ENCODE results near the gene ZNF184. TPM values are rescaled to one million over a fixed set of nuclear protein-coding genes. Genes with fewer than 3 reads are reported as not detected.

ZNF184 gene
- 5.6 and 7.3 TPM in 2 replicates for total RNA-seq

GRCh38 chr6:27472617-27473400 lies at the start of gene ZNF184:
Gene ZNF184 (minus strand): TSS chr6:27473105. CDS start chr6:27472294, 811 bp downstream.

Other genes starting within 250 kb of the ZNF184 start
- gene PRSS16, start 225.4 kb downstream of the ZNF184 start, total RNA-seq: not detected in 2 replicates
- not detected in 2 replicates for gene POM121L2, start 160.8 kb downstream of the ZNF184 start, total RNA-seq
- 0.54 and 0.66 TPM in 2 replicates for gene ZNF391, start 84.3 kb downstream of the ZNF184 start, total RNA-seq